Endothelial cell of umbilical vein (primary cell): ENCODE results near the gene TEX29.

Experiments used
- POLR2A ChIP-seq: IDR thresholded peaks from 2 replicates; pipeline ENCODE4 v1.6.1; 2012; ENCODE audit warnings: low read depth, mild to moderate bottlenecking, control low read depth, low read length
- TF ChIP-seq, protein P1 (sequence below), 2 donors: IDR thresholded peaks; 1 replicate in 1 of 2; 2 replicates in 1 of 2; pipeline ENCODE4 v1.5.1; 2011; ENCODE audit warnings: low read length in 2 of 2, mild to moderate bottlenecking in 2 of 2, moderate library complexity in 2 of 2, control low read depth in 1 of 2, inconsistent platforms in 1 of 2, low read depth in 1 of 2; ENCODE audit not compliant: insufficient read depth in 1 of 2; ENCODE audit errors: extremely low read depth in 1 of 2

DNA sequence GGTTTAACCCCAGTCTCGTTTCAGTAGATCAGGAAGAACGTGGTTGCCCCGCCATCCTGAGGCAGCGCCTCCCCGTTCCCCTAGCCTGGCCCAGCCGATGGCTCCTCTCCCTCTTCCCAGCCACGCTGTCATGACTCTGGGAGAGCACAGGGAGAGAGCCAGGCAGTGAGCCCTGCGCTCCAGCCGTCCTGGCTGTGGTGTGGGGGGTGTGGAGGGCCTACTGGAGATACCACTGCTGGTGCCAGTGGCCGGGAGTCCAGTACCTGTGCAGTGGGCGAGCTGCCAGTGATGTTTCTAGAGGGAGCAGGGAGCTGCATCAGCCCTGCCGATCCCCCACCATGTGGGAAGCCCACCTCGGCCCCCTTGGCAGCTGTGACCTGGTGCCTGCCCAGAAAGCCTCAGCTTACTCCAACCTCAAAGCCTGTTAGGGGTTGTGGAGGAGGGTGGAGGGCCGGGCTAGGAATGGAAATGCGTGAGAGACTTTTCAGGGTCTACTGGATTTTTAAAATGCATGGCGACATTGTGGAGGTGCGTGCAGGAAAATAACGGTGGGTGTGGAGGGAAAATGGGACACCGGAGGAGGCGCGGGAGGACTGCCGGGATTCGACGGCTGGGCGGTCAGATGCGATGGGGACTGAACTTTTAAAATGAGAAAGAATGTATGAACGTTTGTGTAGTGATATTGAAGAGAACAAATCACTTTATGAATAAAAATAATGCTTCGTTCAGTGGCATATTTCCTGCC lies 4.9 kb downstream of the TEX29 start:
- no peak for TF ChIP-seq POLR2A
- TF ChIP-seq, protein P1, sequence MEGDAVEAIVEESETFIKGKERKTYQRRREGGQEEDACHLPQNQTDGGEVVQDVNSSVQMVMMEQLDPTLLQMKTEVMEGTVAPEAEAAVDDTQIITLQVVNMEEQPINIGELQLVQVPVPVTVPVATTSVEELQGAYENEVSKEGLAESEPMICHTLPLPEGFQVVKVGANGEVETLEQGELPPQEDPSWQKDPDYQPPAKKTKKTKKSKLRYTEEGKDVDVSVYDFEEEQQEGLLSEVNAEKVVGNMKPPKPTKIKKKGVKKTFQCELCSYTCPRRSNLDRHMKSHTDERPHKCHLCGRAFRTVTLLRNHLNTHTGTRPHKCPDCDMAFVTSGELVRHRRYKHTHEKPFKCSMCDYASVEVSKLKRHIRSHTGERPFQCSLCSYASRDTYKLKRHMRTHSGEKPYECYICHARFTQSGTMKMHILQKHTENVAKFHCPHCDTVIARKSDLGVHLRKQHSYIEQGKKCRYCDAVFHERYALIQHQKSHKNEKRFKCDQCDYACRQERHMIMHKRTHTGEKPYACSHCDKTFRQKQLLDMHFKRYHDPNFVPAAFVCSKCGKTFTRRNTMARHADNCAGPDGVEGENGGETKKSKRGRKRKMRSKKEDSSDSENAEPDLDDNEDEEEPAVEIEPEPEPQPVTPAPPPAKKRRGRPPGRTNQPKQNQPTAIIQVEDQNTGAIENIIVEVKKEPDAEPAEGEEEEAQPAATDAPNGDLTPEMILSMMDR (IDR thresholded peaks at IDR 0.05; ENCODE audit: extremely low read depth in 1 of 2, insufficient read depth in 1 of 2, low read depth in 1 of 2, low read length in 2 of 2), result no peak
